ENCODE results near the gene MYL12A. TPM values are rescaled to one million over a fixed set of nuclear protein-coding genes. Genes with fewer than 3 reads are reported as not detected.
A peak's percentile ranks its signal among the peaks of the same experiment; 100 is the strongest.

MYL12A gene
- total RNA-seq, 1 experiment from 2014 or later = 230 TPM

- H3K4me1 Mint-ChIP-seq = peaks cover 46% of the 10 kb centered on the region
- H3K36me3 Mint-ChIP-seq = peaks cover 5% of the 10 kb centered on the region; the same call in 1 of the 2 replicates
- ATAC-seq (no peak), DNase-seq (ENCODE audit: low spot score) (no peak)
- no peaks in the 10 kb centered on the region for H3K9me3 Mint-ChIP-seq
- no peaks in the 10 kb centered on the region for H3K27me3 Mint-ChIP-seq (ENCODE audit: low read depth)
- peak overlapping the region; percentile 5; the same call in 1 of the 2 replicates for H3K27ac Mint-ChIP-seq
- ChIA-PET CTCF (no interaction called here), POLR2A (no interaction called here)
- TF ChIP-seq FOXP1 (CRISPR knock-in tag; IDR thresholded peaks at IDR 0.05; ENCODE audit: borderline replicate concordance) = no peak
- no peak for TF ChIP-seq EMX1 (CRISPR knock-in tag; IDR thresholded peaks at IDR 0.05)
- no peak for TF ChIP-seq SP1 (CRISPR knock-in tag; conservative IDR thresholded peaks at IDR 0.05)
- TF ChIP-seq ZNF512 (CRISPR knock-in tag; IDR thresholded peaks at IDR 0.05; ENCODE audit: borderline replicate concordance) = no peak
- no peak for TF ChIP-seq E2F5 (CRISPR knock-in tag; IDR thresholded peaks at IDR 0.05)
- no peak for TF ChIP-seq MLX (CRISPR knock-in tag; IDR thresholded peaks at IDR 0.05)
- TF ChIP-seq AR (CRISPR knock-in tag; IDR thresholded peaks at IDR 0.05) = no peak
- no peak overlapping the region for H3K4me3 Mint-ChIP-seq
Observed at GRCh38 chr18:3268306-3268705, 20.7 kb downstream of the MYL12A start.

GRCh38 chr18:3269241-3269913 is 21.8 kb downstream of the MYL12A start:
- ChIA-PET POLR2A (no interaction called here), CTCF (interaction anchor here (0.9 kb wide), 1 partner anchor 397 kb away, joined by 3 read pairs; no protein-coding TSS in a partner anchor)
- peak overlapping the region; percentile 35 for H3K27ac Mint-ChIP-seq
- no peak overlapping the region for H3K4me3 Mint-ChIP-seq
- H3K4me1 Mint-ChIP-seq = peaks cover 39% of the 10 kb centered on the region
- DNase-seq (ENCODE audit: low spot score) (no peak), ATAC-seq (no peak)
- H3K36me3 Mint-ChIP-seq = peaks cover 12% of the 10 kb centered on the region
- no peaks in the 10 kb centered on the region for H3K9me3 Mint-ChIP-seq
- TF ChIP-seq OVOL2 (CRISPR knock-in tag; IDR thresholded peaks at IDR 0.05; ENCODE audit: borderline replicate concordance) = no peak
- no peak for TF ChIP-seq JUN (CRISPR knock-in tag; IDR thresholded peaks at IDR 0.05)
- no peak for TF ChIP-seq E2F5 (CRISPR knock-in tag; IDR thresholded peaks at IDR 0.05)
- TF ChIP-seq CTCF (IDR thresholded peaks at IDR 0.05) = no peak
- no peak for TF ChIP-seq NFYB (CRISPR knock-in tag; conservative IDR thresholded peaks at IDR 0.05; ENCODE audit: low read depth)
- TF ChIP-seq ATF2 (CRISPR knock-in tag; IDR thresholded peaks at IDR 0.05; ENCODE audit: borderline replicate concordance, low read depth) = no peak
- TF ChIP-seq JAZF1 (CRISPR knock-in tag; IDR thresholded peaks at IDR 0.05) = no peak
- TF ChIP-seq ZNF138 (CRISPR knock-in tag; conservative IDR thresholded peaks at IDR 0.05) = no peak
- no peak for TF ChIP-seq ZNF317 (CRISPR knock-in tag; IDR thresholded peaks at IDR 0.05; ENCODE audit: borderline replicate concordance, low read depth)
- TF ChIP-seq ZNF396 (CRISPR knock-in tag; IDR thresholded peaks at IDR 0.05; ENCODE audit: borderline replicate concordance) = no peak
- no peak for TF ChIP-seq FOXP4 (CRISPR knock-in tag; IDR thresholded peaks at IDR 0.05)
- TF ChIP-seq KAT7 (CRISPR knock-in tag; IDR thresholded peaks at IDR 0.05; ENCODE audit: borderline replicate concordance) = no peak
- H3K27me3 Mint-ChIP-seq (ENCODE audit: low read depth) = no peaks in the 10 kb centered on the region
